ENCODE results near the gene BTAF1. TPM values are rescaled to one million over a fixed set of nuclear protein-coding genes. Genes with fewer than 3 reads are reported as not detected.
A peak's percentile ranks its signal among the peaks of the same experiment; 100 is the strongest.
"Not testable (repeated sequence)": the region's sequence is repeated elsewhere in the genome, so short reads cannot be mapped to it uniquely, and the experiment has no call there.

BTAF1 gene
- total RNA-seq: 10 to 100 TPM; 53.9 to 58.6 TPM

GRCh38 chr10:91923371-91924211, at the start of gene BTAF1:
BTAF1 (plus strand) TSS chr10:91923770; CDS start chr10:91924077, 307 bp downstream.
- DNase-seq: peak; percentile 92
- H3K27ac Mint-ChIP-seq: peak within 1 kb of the TSS; percentile 97
- peaks cover 33% of the 10 kb centered on the region for H3K4me1 Mint-ChIP-seq
- peaks cover 4% of the 10 kb centered on the region for H3K27me3 Mint-ChIP-seq
- H3K4me3 Mint-ChIP-seq: peak within 1 kb of the TSS; percentile 96
- H3K36me3 Mint-ChIP-seq: peaks cover 23% of the 10 kb centered on the region
- peaks cover 1% of the 10 kb centered on the region for H3K9me3 Mint-ChIP-seq

GRCh38 chr10:91875156-91875555, 48.4 kb upstream of the BTAF1 start:
- H3K27me3 Mint-ChIP-seq: no peaks in the 10 kb centered on the region
- H3K4me3 Mint-ChIP-seq: no peak overlapping the region
- H3K36me3 Mint-ChIP-seq: no peaks in the 10 kb centered on the region
- DNase-seq: no peak
- H3K27ac Mint-ChIP-seq: no peak overlapping the region
- no peaks in the 10 kb centered on the region for H3K4me1 Mint-ChIP-seq
- H3K9me3 Mint-ChIP-seq: no peaks in the 10 kb centered on the region

GRCh38 chr10:91875779-91876178, 47.8 kb upstream of the BTAF1 start:
- no peaks in the 10 kb centered on the region for H3K9me3 Mint-ChIP-seq
- no peaks in the 10 kb centered on the region for H3K36me3 Mint-ChIP-seq
- DNase-seq: no peak
- H3K27ac Mint-ChIP-seq: no peak overlapping the region
- no peaks in the 10 kb centered on the region for H3K4me1 Mint-ChIP-seq
- H3K27me3 Mint-ChIP-seq: no peaks in the 10 kb centered on the region
- no peak overlapping the region for H3K4me3 Mint-ChIP-seq

GRCh38 chr10:91879515-91880170, 43.9 kb upstream of the BTAF1 start:
- no peaks in the 10 kb centered on the region for H3K27me3 Mint-ChIP-seq
- no peaks in the 10 kb centered on the region for H3K4me1 Mint-ChIP-seq
- no peak overlapping the region for H3K4me3 Mint-ChIP-seq
- DNase-seq: no peak
- H3K27ac Mint-ChIP-seq: no peak overlapping the region
- H3K9me3 Mint-ChIP-seq: peaks cover 1% of the 10 kb centered on the region
- no peaks in the 10 kb centered on the region for H3K36me3 Mint-ChIP-seq

- Mint-ChIP-seq H3K27ac (no peak overlapping the region), H3K36me3 (no peaks in the 10 kb centered on the region), H3K27me3 (no peaks in the 10 kb centered on the region), H3K4me3 (no peak overlapping the region), H3K4me1 (no peaks in the 10 kb centered on the region), H3K9me3 (peaks cover 1% of the 10 kb centered on the region)
- DNase-seq: no peak
Observed at GRCh38 chr10:91880310-91880709, 43.3 kb upstream of the BTAF1 start.

GRCh38 chr10:91883549-91884444, 39.8 kb upstream of the BTAF1 start:
- Mint-ChIP-seq H3K4me1 (peaks cover 9% of the 10 kb centered on the region), H3K27me3 (peaks cover 6% of the 10 kb centered on the region), H3K4me3 (no peak overlapping the region), H3K27ac (no peak overlapping the region), H3K36me3 (no peaks in the 10 kb centered on the region), H3K9me3 (peaks cover 1% of the 10 kb centered on the region)
- no peak for DNase-seq

- Mint-ChIP-seq H3K4me3 (no peak overlapping the region), H3K9me3 (peaks cover 1% of the 10 kb centered on the region), H3K36me3 (no peaks in the 10 kb centered on the region), H3K27ac (no peak overlapping the region), H3K27me3 (peaks cover 11% of the 10 kb centered on the region), H3K4me1 (peaks cover 9% of the 10 kb centered on the region)
- DNase-seq: no peak
Observed at GRCh38 chr10:91884536-91884935, 39.0 kb upstream of the BTAF1 start.

GRCh38 chr10:91885362-91886079, 38.0 kb upstream of the BTAF1 start:
- no peak for DNase-seq
- Mint-ChIP-seq H3K27me3 (peaks cover 18% of the 10 kb centered on the region), H3K9me3 (peaks cover 1% of the 10 kb centered on the region), H3K4me1 (peaks cover 9% of the 10 kb centered on the region), H3K4me3 (no peak overlapping the region), H3K36me3 (no peaks in the 10 kb centered on the region), H3K27ac (no peak overlapping the region)

- Mint-ChIP-seq H3K9me3 (no peaks in the 10 kb centered on the region), H3K4me1 (peaks cover 9% of the 10 kb centered on the region)
Observed at GRCh38 chr10:91886954-91887271, 36.7 kb upstream of the BTAF1 start.

GRCh38 chr10:91887272-91888076, 36.1 kb upstream of the BTAF1 start:
- Mint-ChIP-seq H3K36me3 (no peaks in the 10 kb centered on the region), H3K9me3 (no peaks in the 10 kb centered on the region), H3K4me3 (peak overlapping the region; percentile 76), H3K27me3 (peaks cover 25% of the 10 kb centered on the region), H3K27ac (peak overlapping the region; percentile 62), H3K4me1 (peaks cover 9% of the 10 kb centered on the region)
- DNase-seq: peak; percentile 31

More at GRCh38 chr10:91886954-91887271, 36.7 kb upstream of the BTAF1 start:
- Mint-ChIP-seq H3K27ac (no peak overlapping the region), H3K27me3 (peaks cover 25% of the 10 kb centered on the region), H3K36me3 (no peaks in the 10 kb centered on the region), H3K4me3 (peak overlapping the region; percentile 76)
- DNase-seq: no peak

- H3K27ac Mint-ChIP-seq: no peak overlapping the region
- H3K4me3 Mint-ChIP-seq: no peak overlapping the region
- no peaks in the 10 kb centered on the region for H3K36me3 Mint-ChIP-seq
- no peaks in the 10 kb centered on the region for H3K9me3 Mint-ChIP-seq
- H3K27me3 Mint-ChIP-seq: peaks cover 25% of the 10 kb centered on the region
- peaks cover 9% of the 10 kb centered on the region for H3K4me1 Mint-ChIP-seq
- DNase-seq: no peak
Observed at GRCh38 chr10:91891125-91892001, 32.2 kb upstream of the BTAF1 start.

GRCh38 chr10:91893051-91893450, 30.5 kb upstream of the BTAF1 start:
- no peak overlapping the region for H3K4me3 Mint-ChIP-seq
- H3K4me1 Mint-ChIP-seq: peaks cover 3% of the 10 kb centered on the region
- no peak for DNase-seq
- H3K27ac Mint-ChIP-seq: no peak overlapping the region
- peaks cover 30% of the 10 kb centered on the region for H3K27me3 Mint-ChIP-seq
- no peaks in the 10 kb centered on the region for H3K36me3 Mint-ChIP-seq
- no peaks in the 10 kb centered on the region for H3K9me3 Mint-ChIP-seq

- not testable (repeated sequence) for DNase-seq, H3K9me3 Mint-ChIP-seq
Observed at GRCh38 chr10:91894261-91894685, 29.3 kb upstream of the BTAF1 start.

More at GRCh38 chr10:91894261-91894685, 29.3 kb upstream of the BTAF1 start:
- H3K27me3 Mint-ChIP-seq: peaks cover 28% of the 10 kb centered on the region
- not testable (repeated sequence) for H3K36me3 Mint-ChIP-seq, H3K4me3 Mint-ChIP-seq, H3K27ac Mint-ChIP-seq, H3K4me1 Mint-ChIP-seq
